Stimulated activated CD8-positive, alpha-beta memory T cell treated with anti-CD3 and anti-CD28 coated beads, Interleukin-4, amount 100 ng/mL, for 4 hours (primary cell): ENCODE measurements around the gene RERE.

Source experiments
- DNase-seq, 2 donors: peaks; one replicate each; pipeline ENCODE4 v3.0.0-alpha.2; 2020; ENCODE audit warnings: low read depth in 2 of 2, low spot score in 1 of 2

The RERE gene

DNA sequence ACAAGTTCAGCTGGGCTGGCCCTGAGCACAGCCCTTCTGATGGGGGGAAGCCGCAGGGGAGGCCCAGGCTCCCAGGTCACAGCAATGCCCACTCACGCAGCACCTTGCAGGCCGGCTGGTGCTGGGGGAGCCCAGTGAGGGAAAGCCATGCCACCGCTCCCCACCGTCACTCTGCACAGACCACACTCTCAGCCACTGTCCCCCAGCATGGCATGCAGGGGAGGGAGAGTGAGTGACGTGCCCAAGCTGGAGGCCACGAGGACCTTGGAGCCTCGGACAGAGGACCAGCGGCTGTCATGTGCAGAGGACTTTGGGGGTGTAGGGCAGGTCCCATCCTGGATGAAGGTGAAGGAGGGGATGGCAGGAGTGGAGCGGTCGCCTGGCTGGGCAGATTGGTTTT, 474.4 kb downstream of the RERE start:
- no peak for DNase-seq

DNA sequence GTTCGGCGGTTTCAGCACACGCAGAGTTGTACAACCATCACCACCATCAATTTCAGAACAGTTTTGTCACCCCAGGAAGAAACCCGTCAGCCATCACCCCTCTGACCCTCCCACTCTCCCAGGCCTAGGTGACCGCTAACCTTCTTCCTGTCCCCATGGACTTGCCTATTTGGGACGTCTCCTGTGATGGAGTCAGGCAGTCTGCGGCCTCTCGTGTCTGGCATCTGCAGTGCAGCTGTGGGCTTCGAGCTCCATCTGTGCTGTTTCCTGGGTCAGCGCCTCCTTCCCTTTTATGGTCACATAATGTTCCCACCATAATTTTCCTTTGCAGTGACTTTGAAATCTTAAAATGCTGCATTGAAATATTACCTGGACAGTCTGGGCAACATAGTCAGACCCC, 475.1 kb downstream of the RERE start:
- DNase-seq, result no peak

DNA sequence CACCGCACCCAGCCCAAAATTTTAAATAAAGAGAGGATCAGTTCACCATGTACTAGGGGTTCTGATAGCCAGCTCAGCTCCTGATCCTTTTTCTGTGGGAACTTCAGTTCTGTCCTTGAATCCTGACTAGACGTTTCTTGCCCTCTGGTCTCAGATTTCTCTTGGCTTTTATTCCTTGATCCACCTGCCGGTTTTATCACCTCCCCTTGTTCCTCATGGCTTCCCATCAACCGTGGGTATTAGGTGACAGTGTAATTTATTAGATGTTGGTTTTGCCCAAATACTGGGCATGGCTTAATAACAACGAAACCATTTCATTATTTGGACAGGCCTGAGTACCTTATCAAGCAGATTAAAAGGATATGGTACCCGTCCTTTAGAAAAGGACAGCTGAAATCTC, 477.0 kb downstream of the RERE start:
- no peak for DNase-seq

DNA sequence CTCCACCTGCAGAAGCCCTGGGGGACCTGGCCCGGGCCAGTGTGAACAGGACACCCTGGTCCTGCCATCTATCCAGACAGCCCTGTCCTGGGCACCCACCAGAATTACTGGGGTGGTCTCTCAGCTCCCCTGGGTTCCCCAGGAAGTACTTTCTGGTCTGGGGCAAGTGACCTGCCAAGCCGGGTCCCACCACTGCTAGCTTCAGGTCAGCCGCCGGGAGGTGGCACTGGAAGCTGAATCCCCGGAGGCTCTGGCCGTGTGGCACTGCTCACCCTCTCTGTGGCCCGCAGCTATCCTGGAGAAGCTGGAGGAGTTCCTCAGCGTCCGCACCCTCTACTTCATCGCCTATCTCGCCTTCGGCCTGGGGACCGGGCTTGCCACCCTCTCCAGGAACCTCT, 478.2 kb downstream of the RERE start:
- DNase-seq, result no peak

DNA sequence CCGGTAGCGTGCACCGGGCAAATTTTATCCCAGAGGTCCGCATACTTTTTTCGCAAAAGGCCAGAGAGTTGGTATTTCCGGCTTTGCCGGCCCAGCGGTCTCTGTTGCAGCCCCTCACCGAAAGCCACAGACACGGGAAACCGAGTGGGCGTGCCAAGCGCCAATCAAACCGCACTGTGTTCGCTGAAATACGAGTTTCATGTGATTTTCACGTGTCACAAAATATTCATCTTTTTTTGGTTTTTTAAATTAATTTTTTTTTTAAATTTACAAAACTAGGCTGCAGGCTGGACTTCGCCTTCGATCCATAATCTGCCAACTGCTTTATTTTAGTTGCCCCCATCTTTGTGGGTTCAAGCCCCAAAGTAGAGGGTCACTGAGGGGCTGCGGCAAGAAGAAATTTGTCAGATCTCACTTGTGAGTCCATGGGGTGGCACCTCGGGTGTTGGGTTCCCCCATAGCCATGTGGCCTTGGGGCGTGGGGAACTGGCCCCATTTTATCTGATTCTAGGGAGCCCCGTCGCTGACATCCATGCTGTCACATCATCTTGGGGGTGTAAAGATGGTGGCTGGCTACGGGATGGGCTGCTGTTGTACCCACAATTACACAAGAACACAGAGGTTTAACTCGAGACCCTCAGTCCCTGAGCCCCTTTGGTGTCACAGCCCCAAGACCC, 478.8 kb downstream of the RERE start:
- no peak for DNase-seq

DNA sequence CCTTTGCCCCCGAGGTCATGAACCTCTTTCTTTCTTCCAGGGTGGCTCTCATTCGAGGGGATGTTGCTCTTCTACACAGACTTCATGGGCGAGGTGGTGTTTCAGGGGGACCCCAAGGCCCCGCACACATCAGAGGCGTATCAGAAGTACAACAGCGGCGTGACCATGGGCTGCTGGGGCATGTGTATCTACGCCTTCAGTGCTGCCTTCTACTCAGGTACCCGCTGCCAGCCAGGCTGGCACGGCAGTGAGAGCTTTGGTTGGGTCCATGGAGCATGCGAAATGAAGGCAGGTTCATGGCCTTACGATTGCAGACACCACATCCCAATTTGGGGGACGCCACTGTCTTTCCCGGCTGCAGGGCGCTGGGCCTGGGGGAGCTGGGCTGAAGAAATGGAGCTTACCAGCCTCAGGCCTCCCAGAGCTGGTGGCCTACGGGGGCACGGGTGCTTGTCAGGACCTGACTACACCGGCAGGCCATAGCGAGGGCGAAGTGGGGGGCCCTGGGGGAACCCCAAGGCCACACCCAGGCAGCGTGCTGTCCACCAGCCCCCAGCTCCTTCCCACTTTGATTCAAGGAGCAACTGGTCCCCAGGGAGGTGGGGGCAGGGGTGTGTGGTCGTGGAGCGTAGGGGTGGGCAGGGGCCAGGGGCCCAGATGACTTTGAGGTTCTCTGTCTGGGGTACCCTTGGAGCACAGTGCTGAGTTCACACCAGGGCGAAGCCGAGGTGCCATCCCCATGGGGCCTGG, 479.5 kb downstream of the RERE start:
- DNase-seq, result no peak

DNA sequence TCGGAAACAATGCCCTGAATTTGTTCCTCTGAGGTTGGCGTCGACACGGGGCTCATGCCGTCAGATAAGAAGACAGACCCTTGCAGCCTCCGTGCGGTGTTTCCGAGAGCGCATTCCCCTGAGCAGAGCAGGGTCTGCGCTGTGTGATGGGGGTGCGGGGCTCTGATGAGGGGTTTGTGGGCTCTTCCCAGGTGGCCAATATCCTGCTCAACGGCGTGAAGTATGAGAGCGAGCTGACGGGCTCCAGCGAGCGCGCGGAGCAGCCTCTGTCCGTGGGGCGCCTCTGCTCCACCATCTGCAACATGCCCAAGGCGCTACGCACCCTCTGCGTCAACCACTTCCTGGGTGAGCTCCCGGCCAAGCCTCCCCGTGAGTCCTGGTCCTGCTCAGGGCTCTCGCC, 482.2 kb downstream of the RERE start:
- no peak for DNase-seq

DNA sequence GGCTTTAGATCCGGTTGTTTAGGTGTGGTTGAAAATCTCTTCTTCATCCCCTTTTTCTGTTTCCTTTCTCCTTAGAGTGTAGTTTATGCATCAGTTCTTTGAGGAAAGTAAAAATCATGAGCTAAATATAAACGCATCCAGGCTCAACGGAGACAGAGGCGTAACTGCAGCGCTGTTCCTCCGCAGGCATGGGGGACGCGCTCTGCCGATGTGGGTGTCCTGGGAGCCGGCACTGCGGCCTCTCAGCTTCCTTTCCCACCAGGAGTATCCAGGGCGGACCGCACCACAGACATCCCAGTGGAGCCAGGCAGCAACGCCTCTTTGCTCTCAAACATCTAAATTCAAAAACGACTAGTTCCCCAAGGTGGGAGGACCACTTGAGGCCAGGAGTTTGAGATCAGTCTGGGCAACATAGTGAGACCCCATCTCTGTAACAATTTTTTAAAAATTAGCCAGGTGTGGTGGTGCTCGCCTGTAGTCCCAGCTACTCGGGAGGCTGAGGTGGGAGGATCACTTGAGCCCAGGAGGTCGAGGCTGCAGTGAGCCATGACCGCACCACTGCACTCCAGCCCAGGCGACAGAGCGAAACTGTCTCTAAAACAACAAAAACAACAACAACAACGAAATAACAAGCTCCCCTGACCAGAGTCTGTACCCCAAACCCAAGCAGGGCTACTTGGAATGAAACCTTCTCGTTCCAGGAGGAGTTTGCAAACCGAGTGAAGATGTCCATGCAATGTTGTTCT, 483.2 kb downstream of the RERE start:
- DNase-seq, result no peak

DNA sequence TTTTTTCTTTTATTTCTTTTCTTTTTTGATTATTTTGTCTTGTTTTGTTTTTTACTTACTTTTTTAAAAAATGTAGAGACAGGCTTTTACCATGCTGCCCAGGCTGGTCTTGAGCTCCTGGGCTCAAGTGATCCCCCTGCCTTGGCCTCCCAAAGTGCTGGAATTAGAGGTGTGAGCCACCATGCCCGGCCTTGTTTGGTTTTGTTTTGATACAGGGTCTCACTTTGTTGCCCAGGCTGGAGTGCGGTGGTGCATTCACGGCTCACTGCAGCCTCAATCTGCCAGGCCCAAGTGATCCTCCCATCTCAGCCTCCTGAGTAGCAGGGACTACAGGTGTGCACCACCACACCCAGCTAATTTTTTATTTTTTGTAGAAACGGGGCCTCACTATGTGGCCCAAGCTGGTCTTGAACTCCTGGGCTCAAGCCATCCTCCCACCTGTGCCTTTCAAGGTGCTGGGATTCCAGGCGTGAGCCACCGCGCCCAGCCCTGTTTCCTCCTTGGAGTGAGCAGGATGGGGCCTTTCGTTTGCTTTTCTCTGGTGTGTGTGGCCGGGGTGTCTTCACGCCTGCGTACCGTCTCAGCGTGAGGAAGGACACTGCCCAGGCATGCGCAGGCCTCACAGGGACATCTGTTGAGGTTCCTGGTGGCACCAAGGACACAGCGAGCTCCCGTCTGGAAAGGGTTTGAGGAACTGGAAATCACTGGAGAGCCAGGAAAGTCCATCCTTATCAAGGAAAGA, 484.0 kb downstream of the RERE start:
- DNase-seq, result no peak

DNA sequence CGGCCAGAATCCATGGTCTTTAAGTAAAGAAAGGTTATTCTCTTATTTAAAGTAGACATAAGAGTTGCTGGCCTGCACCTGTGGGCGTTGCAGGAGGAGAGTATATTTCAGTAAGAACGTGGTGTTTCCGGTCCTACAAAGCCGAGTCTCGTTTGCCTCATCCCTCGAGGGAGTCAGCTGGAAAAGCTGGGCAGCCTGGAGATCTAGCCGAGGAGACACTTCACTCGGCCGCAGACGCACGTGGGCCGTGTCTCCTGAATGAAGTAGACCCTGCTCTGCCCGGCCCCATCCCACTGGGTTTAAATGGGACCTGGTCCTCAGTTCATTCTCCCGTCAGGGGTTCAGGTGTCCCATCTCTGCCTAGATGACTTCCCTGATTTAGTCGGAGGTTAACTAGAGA, 484.6 kb downstream of the RERE start:
- DNase-seq, result no peak

DNA sequence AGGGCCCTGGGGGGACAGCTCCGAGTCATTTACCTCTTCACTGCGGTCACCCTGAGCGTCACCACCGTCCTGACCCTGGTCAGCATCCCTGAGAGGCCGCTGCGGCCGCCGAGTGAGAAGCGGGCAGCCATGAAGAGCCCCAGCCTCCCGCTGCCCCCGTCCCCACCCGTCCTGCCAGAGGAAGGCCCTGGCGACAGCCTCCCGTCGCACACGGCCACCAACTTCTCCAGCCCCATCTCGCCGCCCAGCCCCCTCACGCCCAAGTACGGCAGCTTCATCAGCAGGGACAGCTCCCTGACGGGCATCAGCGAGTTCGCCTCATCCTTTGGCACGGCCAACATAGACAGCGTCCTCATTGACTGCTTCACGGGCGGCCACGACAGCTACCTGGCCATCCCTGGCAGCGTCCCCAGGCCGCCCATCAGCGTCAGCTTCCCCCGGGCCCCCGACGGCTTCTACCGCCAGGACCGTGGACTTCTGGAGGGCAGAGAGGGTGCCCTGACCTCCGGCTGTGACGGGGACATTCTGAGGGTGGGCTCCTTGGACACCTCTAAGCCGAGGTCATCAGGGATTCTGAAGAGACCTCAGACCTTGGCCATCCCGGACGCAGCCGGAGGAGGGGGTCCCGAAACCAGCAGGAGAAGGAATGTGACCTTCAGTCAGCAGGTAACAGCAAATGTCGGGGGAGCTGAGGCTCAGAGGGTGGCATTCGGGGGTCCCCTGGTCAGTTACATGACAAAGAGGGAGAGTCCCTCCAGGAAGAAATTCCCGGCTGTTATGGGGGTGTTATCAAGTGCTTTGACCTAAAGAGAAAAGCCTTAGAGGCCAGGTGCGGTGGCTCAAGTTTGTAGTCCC, 486.9 kb downstream of the RERE start:
- no peak for DNase-seq

DNA sequence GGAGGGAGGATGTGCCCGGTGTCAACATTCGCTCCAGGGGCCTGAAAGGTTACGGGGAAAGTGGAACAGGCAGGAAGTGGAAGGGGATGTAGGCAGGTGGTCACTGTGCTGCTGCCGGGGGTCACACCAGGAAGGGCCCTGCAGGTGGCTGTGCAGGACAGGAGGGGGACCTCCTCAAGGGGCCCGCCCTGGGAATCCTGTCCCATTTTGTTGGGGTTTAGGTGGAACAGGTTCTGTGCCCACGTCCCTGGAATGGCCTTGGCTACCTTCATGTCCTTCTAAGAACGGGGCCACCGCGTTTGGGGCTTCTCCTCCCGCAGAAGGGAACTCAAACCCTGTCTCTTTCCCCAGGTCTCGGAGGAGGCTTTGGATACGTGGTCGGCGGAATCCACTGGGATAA, 487.6 kb downstream of the RERE start:
- DNase-seq, result no peak

DNA sequence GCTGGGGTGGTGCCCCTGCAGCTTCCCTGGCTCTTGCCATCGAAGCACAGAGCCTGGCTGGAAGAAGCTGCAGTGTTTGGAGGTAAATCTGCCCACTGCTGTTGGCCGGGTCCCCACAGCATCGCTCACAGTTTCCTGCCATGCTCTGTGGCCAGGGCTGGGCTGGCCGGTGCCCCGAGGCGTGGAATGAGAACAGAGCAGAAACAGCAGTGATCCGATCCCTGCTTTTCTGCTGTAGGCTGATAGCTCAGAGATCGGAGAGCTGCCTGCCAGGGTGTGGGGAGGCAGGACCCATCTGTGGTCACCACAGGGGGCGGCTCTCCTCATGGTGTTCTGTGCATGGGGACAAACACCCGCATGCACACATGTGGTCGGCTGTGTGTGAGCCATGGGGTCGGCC, 488.0 kb downstream of the RERE start:
- DNase-seq, result no peak

DNA sequence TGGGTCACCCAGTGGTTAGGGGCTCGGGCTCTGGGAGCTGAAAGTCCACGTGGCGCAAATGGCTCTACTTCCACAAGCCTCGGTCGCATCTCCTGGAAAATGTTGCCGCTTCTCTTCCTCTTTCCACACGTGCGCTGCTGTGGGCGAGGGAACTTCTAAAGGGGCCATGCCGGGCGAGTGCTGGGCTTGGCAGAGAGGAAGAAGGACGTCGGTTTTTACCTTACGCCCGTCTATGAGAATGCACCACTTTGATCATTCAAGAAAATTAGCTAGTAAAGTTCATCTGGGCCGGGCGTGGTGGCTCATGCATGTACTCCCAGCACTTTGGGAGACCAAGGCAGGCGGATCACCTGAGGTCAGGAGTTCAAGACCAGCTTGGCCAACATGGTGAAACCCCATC, 489.2 kb downstream of the RERE start:
- DNase-seq, result no peak

DNA sequence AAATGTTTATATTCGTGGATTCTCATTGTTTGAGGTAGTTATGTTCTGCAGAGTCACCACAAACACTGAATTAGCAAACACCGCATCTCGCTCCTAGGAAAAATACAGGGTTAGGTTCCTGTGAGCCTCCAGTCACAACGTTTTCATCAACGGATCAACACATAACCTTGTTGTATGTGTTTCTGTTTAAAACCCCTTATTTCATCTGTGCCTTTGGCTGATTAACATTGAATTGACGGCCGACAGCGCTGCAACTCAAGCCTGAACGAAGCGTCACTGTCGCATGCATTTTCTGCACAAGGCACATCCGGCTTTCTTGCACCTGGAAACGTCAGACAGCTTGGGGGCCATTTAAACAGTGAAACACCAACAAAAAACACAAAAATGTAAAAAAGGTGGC, 491.2 kb downstream of the RERE start:
- DNase-seq, result no peak

DNA sequence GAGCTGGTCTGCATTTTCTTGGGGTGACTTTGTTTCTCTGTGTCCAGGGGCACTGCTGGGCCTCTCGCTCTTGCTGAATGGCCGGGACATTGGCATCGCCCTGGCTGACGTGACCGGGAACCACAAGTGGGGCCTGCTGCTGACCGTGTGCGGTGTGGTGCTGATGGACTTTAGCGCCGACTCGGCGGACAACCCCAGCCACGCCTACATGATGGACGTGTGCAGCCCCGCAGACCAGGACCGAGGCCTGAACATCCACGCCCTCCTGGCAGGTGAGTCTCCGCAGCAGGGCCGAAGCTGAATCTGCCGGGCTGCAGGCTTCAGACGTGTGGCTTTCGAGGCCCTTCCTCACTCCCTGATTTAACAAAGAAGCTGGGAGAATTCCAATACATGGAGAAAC, 491.7 kb downstream of the RERE start:
- DNase-seq, result no peak

DNA sequence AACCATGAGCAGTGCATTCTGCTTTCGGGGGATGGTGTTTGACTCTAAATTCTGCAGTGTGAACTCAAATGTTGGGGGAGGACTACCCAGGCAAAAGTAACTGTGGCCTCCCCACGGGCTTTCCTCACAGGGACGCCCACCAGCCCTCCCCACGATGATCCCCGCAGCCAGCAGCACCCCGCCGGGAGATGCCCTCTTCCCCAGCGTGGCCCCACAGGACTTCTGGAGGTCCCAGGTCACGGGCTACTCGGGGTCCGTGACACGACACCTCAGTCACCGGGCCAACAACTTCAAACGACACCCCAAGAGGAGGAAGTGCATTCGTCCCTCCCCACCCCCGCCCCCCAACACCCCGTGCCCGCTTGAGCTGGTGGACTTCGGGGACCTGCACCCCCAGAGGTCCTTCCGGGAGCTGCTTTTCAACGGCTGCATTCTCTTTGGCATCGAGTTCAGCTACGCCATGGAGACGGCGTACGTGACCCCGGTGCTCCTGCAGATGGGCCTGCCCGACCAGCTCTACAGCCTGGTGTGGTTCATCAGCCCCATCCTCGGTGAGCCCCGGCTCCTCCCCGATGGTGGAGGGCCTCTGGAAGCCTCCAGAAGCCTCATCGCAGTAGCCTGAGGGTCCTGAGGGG, 493.1 kb downstream of the RERE start:
- DNase-seq, result no peak

DNA sequence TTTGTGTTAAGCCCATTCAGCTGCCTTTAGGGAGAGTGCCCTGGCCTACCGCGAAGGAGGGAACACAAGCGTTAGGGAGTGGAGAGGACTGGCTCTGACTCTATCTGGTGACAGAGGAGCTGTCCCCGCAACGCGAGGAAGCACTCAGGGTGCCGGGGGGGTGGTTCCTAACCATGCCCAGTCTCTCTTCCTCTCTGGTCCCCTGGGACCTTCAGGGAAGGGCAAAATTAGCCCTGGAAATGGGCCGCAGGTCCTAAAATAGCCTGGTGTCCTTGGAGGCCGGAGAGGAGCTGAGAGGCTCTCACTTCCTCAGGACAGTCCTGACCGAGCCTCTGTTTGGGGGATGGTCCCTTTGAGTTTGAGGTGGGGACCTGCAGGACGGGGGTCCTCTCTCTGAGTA, 493.7 kb downstream of the RERE start:
- no peak for DNase-seq

DNA sequence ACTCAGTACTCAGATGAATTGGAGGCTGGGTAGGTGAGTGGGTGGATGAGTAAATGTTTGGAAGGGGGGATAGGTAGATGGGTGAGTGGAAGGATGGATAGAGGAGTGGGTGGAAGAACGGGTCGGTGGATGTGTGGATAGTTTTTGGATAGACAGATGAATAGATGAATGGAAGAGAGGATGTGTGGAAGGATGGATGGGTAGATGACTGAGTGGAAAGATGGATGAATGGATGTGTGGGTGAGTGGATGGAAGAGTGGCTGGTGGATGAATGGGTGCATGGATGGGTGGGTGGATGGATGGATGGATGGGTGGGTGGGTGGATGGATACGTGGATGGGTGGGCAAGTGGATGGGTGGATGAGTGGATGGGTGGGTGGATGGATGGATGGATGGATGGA, 495.8 kb downstream of the RERE start:
- DNase-seq, result no peak

DNA sequence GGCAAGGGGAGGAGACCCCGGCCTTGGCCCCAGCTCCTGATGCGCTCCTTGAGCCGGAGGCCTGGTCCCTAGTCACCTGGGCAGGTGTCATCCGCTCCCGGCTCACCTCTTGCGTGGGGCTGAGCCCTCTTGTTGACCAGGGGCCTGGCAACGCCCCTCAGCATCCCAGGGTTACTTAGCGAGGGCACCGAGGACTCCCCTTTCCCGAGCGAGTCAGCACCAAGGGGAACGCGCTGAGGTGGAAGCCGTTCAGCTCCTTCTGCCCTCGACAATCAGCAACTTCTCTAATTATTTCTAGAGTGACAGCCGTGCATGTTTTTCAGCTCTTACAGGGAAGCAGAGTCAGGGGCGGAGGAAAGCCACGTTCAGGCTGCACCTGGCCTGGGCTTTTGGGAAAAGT, 499.0 kb downstream of the RERE start:
- no peak for DNase-seq
